ENCODE data around the gene GABRB1.

The GABRB1 gene

GRCh38 chr4:47031011-47031678 is at the start of gene GABRB1:
TSS of gene GABRB1 (plus strand) at chr4:47031567.
- DNase-seq: no peak

- DNase-seq: no peak
Observed at GRCh38 chr4:46984781-46985180, 46.6 kb upstream of the GABRB1 start.

GRCh38 chr4:46986922-46987638 is 44.3 kb upstream of the GABRB1 start:
- no peak for DNase-seq

- DNase-seq: no peak
Observed at GRCh38 chr4:46992338-46992737, 39.0 kb upstream of the GABRB1 start.

GRCh38 chr4:46993075-46994006 is 38.0 kb upstream of the GABRB1 start, which contains the start of gene GABRA4:
TSS of gene GABRA4 (minus strand) at chr4:46993581. CDS start at chr4:46993424, 157 bp downstream.
- no peak for DNase-seq

- no peak for DNase-seq
Observed at GRCh38 chr4:46994007-46994405, 37.4 kb upstream of the GABRB1 start.

GRCh38 chr4:46999566-46999965 is 31.8 kb upstream of the GABRB1 start:
- DNase-seq: no peak

- DNase-seq: no peak
Observed at GRCh38 chr4:47000406-47000805, 31.0 kb upstream of the GABRB1 start.

GRCh38 chr4:47002580-47002979 is 28.8 kb upstream of the GABRB1 start:
- no peak for DNase-seq

GRCh38 chr4:47010347-47010911 is 20.9 kb upstream of the GABRB1 start:
- DNase-seq: no peak

GRCh38 chr4:47010912-47011446 is 20.4 kb upstream of the GABRB1 start:
- DNase-seq: no peak

- no peak for DNase-seq
Observed at GRCh38 chr4:47012676-47013075, 18.7 kb upstream of the GABRB1 start.

- DNase-seq: no peak
Observed at GRCh38 chr4:47013373-47013772, 18.0 kb upstream of the GABRB1 start.

- no peak for DNase-seq
Observed at GRCh38 chr4:47017081-47017480, 14.3 kb upstream of the GABRB1 start.

- no peak for DNase-seq
Observed at GRCh38 chr4:47017494-47017893, 13.9 kb upstream of the GABRB1 start.

- DNase-seq: no peak
Observed at GRCh38 chr4:47031751-47032404, 511 bp downstream of the GABRB1 start.

- no peak for DNase-seq
Observed at GRCh38 chr4:47032405-47033106, 1.2 kb downstream of the GABRB1 start.

GRCh38 chr4:47038263-47038662 is 6.9 kb downstream of the GABRB1 start:
- no peak for DNase-seq

- DNase-seq: no peak
Observed at GRCh38 chr4:47040828-47041227, 9.5 kb downstream of the GABRB1 start.

- no peak for DNase-seq
Observed at GRCh38 chr4:47043821-47044220, 12.5 kb downstream of the GABRB1 start.

- no peak for DNase-seq
Observed at GRCh38 chr4:47045261-47045660, 13.9 kb downstream of the GABRB1 start.

GRCh38 chr4:47049347-47049746 is 18.0 kb downstream of the GABRB1 start:
- DNase-seq: no peak

All from NCI-H2227 treated with DMSO at 0.1 percent for 48 hours (cell line).